ENCODE results near the gene NEU2. TPM values are rescaled to one million over a fixed set of nuclear protein-coding genes. Genes with fewer than 3 reads are reported as not detected.

The NEU2 gene
- total RNA-seq, 3 donors from 2014 or later = not detected

- Mint-ChIP-seq H3K4me1 (ENCODE audit: low read depth) (no peaks in the 10 kb centered on the region), H3K9me3 (no peaks in the 10 kb centered on the region), H3K4me3 (no peak overlapping the region), H3K36me3 (ENCODE audit: insufficient read depth) (no peaks in the 10 kb centered on the region), H3K27me3 (ENCODE audit: low read depth) (no peaks in the 10 kb centered on the region)
- ATAC-seq (no peak), DNase-seq (no peak)
These were observed 28.6 kb upstream of the NEU2 start for GRCh38 chr2:233003658-233004555.

GRCh38 chr2:233005096-233005495 lies 27.4 kb upstream of the NEU2 start:
- Mint-ChIP-seq H3K27me3 (ENCODE audit: low read depth) (no peaks in the 10 kb centered on the region), H3K4me3 (no peak overlapping the region), H3K36me3 (ENCODE audit: insufficient read depth) (no peaks in the 10 kb centered on the region), H3K9me3 (no peaks in the 10 kb centered on the region), H3K4me1 (ENCODE audit: low read depth) (no peaks in the 10 kb centered on the region)
- ATAC-seq (no peak), DNase-seq (no peak)

- no peaks in the 10 kb centered on the region for H3K36me3 Mint-ChIP-seq (ENCODE audit: insufficient read depth)
- H3K4me3 Mint-ChIP-seq = no peak overlapping the region
- H3K9me3 Mint-ChIP-seq = no peaks in the 10 kb centered on the region
- no peaks in the 10 kb centered on the region for H3K4me1 Mint-ChIP-seq (ENCODE audit: low read depth)
- no peak for DNase-seq
- ATAC-seq = no peak
- no peaks in the 10 kb centered on the region for H3K27me3 Mint-ChIP-seq (ENCODE audit: low read depth)
These were observed 25.8 kb upstream of the NEU2 start for GRCh38 chr2:233006648-233007047.

GRCh38 chr2:233007270-233007669 lies 25.2 kb upstream of the NEU2 start:
- no peaks in the 10 kb centered on the region for H3K36me3 Mint-ChIP-seq (ENCODE audit: insufficient read depth)
- ATAC-seq = no peak
- no peaks in the 10 kb centered on the region for H3K9me3 Mint-ChIP-seq

GRCh38 chr2:233007739-233008138 lies 24.7 kb upstream of the NEU2 start:
- H3K27me3 Mint-ChIP-seq (ENCODE audit: low read depth) = no peaks in the 10 kb centered on the region
- no peaks in the 10 kb centered on the region for H3K9me3 Mint-ChIP-seq
- H3K4me3 Mint-ChIP-seq = no peak overlapping the region
- no peak for ATAC-seq
- H3K36me3 Mint-ChIP-seq (ENCODE audit: insufficient read depth) = no peaks in the 10 kb centered on the region
- no peaks in the 10 kb centered on the region for H3K4me1 Mint-ChIP-seq (ENCODE audit: low read depth)
- no peak for DNase-seq

More at GRCh38 chr2:233007270-233007669, 25.2 kb upstream of the NEU2 start:
- no peak for DNase-seq
- Mint-ChIP-seq H3K4me3 (no peak overlapping the region), H3K4me1 (ENCODE audit: low read depth) (no peaks in the 10 kb centered on the region), H3K27me3 (ENCODE audit: low read depth) (no peaks in the 10 kb centered on the region)

GRCh38 chr2:233009661-233010060 lies 22.8 kb upstream of the NEU2 start:
- Mint-ChIP-seq H3K27me3 (ENCODE audit: low read depth) (no peaks in the 10 kb centered on the region), H3K9me3 (no peaks in the 10 kb centered on the region), H3K4me1 (ENCODE audit: low read depth) (no peaks in the 10 kb centered on the region), H3K4me3 (no peak overlapping the region), H3K36me3 (ENCODE audit: insufficient read depth) (no peaks in the 10 kb centered on the region)
- ATAC-seq = no peak
- no peak for DNase-seq

- Mint-ChIP-seq H3K4me1 (ENCODE audit: low read depth) (no peaks in the 10 kb centered on the region), H3K9me3 (no peaks in the 10 kb centered on the region), H3K27me3 (ENCODE audit: low read depth) (no peaks in the 10 kb centered on the region), H3K4me3 (no peak overlapping the region), H3K36me3 (ENCODE audit: insufficient read depth) (no peaks in the 10 kb centered on the region)
- DNase-seq (no peak), ATAC-seq (no peak)
These were observed 21.8 kb upstream of the NEU2 start for GRCh38 chr2:233010569-233011267.

GRCh38 chr2:233011268-233011650 lies 21.2 kb upstream of the NEU2 start:
- no peak for DNase-seq
- no peak for ATAC-seq
- Mint-ChIP-seq H3K36me3 (ENCODE audit: insufficient read depth) (no peaks in the 10 kb centered on the region), H3K9me3 (no peaks in the 10 kb centered on the region), H3K4me1 (ENCODE audit: low read depth) (no peaks in the 10 kb centered on the region), H3K27me3 (ENCODE audit: low read depth) (no peaks in the 10 kb centered on the region), H3K4me3 (no peak overlapping the region)

- H3K4me1 Mint-ChIP-seq (ENCODE audit: low read depth) = no peaks in the 10 kb centered on the region
- no peaks in the 10 kb centered on the region for H3K27me3 Mint-ChIP-seq (ENCODE audit: low read depth)
- DNase-seq (no peak), ATAC-seq (no peak)
- no peaks in the 10 kb centered on the region for H3K9me3 Mint-ChIP-seq
- no peak overlapping the region for H3K4me3 Mint-ChIP-seq
- no peaks in the 10 kb centered on the region for H3K36me3 Mint-ChIP-seq (ENCODE audit: insufficient read depth)
These were observed 20.8 kb upstream of the NEU2 start for GRCh38 chr2:233011702-233012131.

- H3K9me3 Mint-ChIP-seq = no peaks in the 10 kb centered on the region
- no peaks in the 10 kb centered on the region for H3K4me1 Mint-ChIP-seq (ENCODE audit: low read depth)
- H3K36me3 Mint-ChIP-seq (ENCODE audit: insufficient read depth) = no peaks in the 10 kb centered on the region
- H3K27me3 Mint-ChIP-seq (ENCODE audit: low read depth) = no peaks in the 10 kb centered on the region
- DNase-seq = no peak
- no peak overlapping the region for H3K4me3 Mint-ChIP-seq
- no peak for ATAC-seq
These were observed 20.0 kb upstream of the NEU2 start for GRCh38 chr2:233012301-233012971.

- no peak for ATAC-seq
- DNase-seq = no peak
- Mint-ChIP-seq H3K36me3 (ENCODE audit: insufficient read depth) (no peaks in the 10 kb centered on the region), H3K9me3 (no peaks in the 10 kb centered on the region), H3K4me3 (no peak within 1 kb of the TSS), H3K4me1 (ENCODE audit: low read depth) (no peaks in the 10 kb centered on the region), H3K27me3 (ENCODE audit: low read depth) (no peaks in the 10 kb centered on the region)
These were observed 19.4 kb upstream of the NEU2 start, which contains the start of gene NGEF for GRCh38 chr2:233013027-233013461. Gene NGEF, minus strand, starts transcription at chr2:233013256. Its CDS starts 38,366 bp downstream, at chr2:232974890.

GRCh38 chr2:233013650-233014049 lies 18.8 kb upstream of the NEU2 start:
- H3K36me3 Mint-ChIP-seq (ENCODE audit: insufficient read depth) = no peaks in the 10 kb centered on the region
- no peaks in the 10 kb centered on the region for H3K9me3 Mint-ChIP-seq
- ATAC-seq (no peak), DNase-seq (no peak)
- H3K4me1 Mint-ChIP-seq (ENCODE audit: low read depth) = no peaks in the 10 kb centered on the region
- no peaks in the 10 kb centered on the region for H3K27me3 Mint-ChIP-seq (ENCODE audit: low read depth)
- no peak overlapping the region for H3K4me3 Mint-ChIP-seq

- H3K9me3 Mint-ChIP-seq = no peaks in the 10 kb centered on the region
- no peak for ATAC-seq
- no peaks in the 10 kb centered on the region for H3K4me1 Mint-ChIP-seq (ENCODE audit: low read depth)
- H3K27me3 Mint-ChIP-seq (ENCODE audit: low read depth) = no peaks in the 10 kb centered on the region
- H3K4me3 Mint-ChIP-seq = no peak overlapping the region
- H3K36me3 Mint-ChIP-seq (ENCODE audit: insufficient read depth) = no peaks in the 10 kb centered on the region
- no peak for DNase-seq
These were observed 17.3 kb upstream of the NEU2 start for GRCh38 chr2:233015019-233015645.

GRCh38 chr2:233017947-233018346 lies 14.5 kb upstream of the NEU2 start:
- Mint-ChIP-seq H3K36me3 (ENCODE audit: insufficient read depth) (no peaks in the 10 kb centered on the region), H3K4me1 (ENCODE audit: low read depth) (no peaks in the 10 kb centered on the region), H3K4me3 (no peak overlapping the region), H3K27me3 (ENCODE audit: low read depth) (no peaks in the 10 kb centered on the region), H3K9me3 (no peaks in the 10 kb centered on the region)
- DNase-seq (no peak), ATAC-seq (no peak)

All from activated T-cell treated with anti-CD3 and anti-CD28 coated beads, Interleukin-2, amount 50 U/mL, for 4 hours (primary cell).